ENCODE results near the gene RNF115. TPM values are rescaled to one million over a fixed set of nuclear protein-coding genes. Genes with fewer than 3 reads are reported as not detected.

The RNF115 gene
- polyA plus RNA-seq, 3 donors = 3.5 to 5.4 (median 5.2) TPM

DNA sequence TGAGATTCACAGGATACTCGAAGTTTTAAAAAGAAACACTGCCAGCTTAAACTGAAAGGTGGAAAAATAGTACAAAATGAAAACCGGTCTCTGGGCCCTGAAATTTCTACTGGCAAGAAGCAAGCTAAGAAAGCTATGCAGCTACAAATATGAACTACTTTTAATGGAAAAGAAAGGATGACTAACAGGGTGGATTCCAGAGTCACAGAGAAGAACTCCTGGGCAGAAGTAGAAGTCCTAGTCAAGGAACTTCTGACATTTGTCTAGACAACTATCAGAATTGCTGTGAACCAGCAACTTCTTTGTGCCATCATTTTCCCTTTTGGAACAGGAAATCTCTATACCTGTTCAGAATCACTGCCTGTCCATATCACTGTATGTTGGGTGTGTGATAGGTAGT, 66.5 kb downstream of the RNF115 start:
- H3K9me3 ChIP-seq (replicated peaks in 1 of 2; ENCODE audit: control insufficient read depth in 1 of 2, insufficient read depth in 1 of 2, low read length in 2 of 2) = peaks cover 13 to 18% of the 10 kb centered on the region in 2 donors
- H3K4me3 ChIP-seq (replicated peaks in 1 of 3; ENCODE audit: low read depth in 2 of 3, low read length in 3 of 3) = no peak overlapping the region
- intact Hi-C loops (cut with micrococcal nuclease) = no loop called here
- no peak overlapping the region for H3K27ac ChIP-seq (ENCODE audit: low read depth in 1 of 2, low read length in 2 of 2)
- H3K27me3 ChIP-seq (ENCODE audit: control insufficient read depth in 2 of 2, insufficient read depth in 2 of 2, low read length in 2 of 2) = no peaks in the 10 kb centered on the region
- WGBS (ENCODE audit: insufficient coverage) = 100% methylated on average over 2 of the region's 2 CpGs
- H3K79me2 ChIP-seq (ENCODE audit: insufficient read depth, low read length) = no peaks in the 10 kb centered on the region
- no peak overlapping the region for H3K9ac ChIP-seq (ENCODE audit: insufficient read depth, low read length, poor library complexity, severe bottlenecking)
- no peak overlapping the region for H3K4me2 ChIP-seq (replicated peaks; ENCODE audit: extremely low read depth, low read length, poor library complexity, severe bottlenecking)
- Mint-ChIP-seq H3K9me3 (peaks cover 16 to 20% (median 18%) of the 10 kb centered on the region in 7 donors), H3K27me3 (ENCODE audit: low read depth in 3 of 3) (peaks cover 0 to 2% (median 1%) of the 10 kb centered on the region in 3 donors), H3K36me3 (peaks cover 70 to 80% of the 10 kb centered on the region in 2 donors), H3K4me1 (no peaks in the 10 kb centered on the region), H3K4me3 (no peak overlapping the region), H3K27ac (no peak overlapping the region)
- peaks cover 23 to 77% of the 10 kb centered on the region in 2 donors for H3K36me3 ChIP-seq (replicated peaks in 1 of 2; ENCODE audit: control insufficient read depth in 1 of 2, insufficient read depth in 2 of 2, low read length in 2 of 2)
- H2AFZ ChIP-seq (ENCODE audit: insufficient read depth, low read depth, low read length, poor library complexity, severe bottlenecking) = no peak overlapping the region
- DNase-seq = no peak
- TF ChIP-seq, protein P1, sequence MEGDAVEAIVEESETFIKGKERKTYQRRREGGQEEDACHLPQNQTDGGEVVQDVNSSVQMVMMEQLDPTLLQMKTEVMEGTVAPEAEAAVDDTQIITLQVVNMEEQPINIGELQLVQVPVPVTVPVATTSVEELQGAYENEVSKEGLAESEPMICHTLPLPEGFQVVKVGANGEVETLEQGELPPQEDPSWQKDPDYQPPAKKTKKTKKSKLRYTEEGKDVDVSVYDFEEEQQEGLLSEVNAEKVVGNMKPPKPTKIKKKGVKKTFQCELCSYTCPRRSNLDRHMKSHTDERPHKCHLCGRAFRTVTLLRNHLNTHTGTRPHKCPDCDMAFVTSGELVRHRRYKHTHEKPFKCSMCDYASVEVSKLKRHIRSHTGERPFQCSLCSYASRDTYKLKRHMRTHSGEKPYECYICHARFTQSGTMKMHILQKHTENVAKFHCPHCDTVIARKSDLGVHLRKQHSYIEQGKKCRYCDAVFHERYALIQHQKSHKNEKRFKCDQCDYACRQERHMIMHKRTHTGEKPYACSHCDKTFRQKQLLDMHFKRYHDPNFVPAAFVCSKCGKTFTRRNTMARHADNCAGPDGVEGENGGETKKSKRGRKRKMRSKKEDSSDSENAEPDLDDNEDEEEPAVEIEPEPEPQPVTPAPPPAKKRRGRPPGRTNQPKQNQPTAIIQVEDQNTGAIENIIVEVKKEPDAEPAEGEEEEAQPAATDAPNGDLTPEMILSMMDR (IDR thresholded peaks at IDR 0.05) = no peak
- no peaks in the 10 kb centered on the region for H4K20me1 ChIP-seq (ENCODE audit: insufficient read depth, low read length)
- no peaks in the 10 kb centered on the region for H3K4me1 ChIP-seq (ENCODE audit: control insufficient read depth in 1 of 2, insufficient read depth in 2 of 2, low read length in 2 of 2)

- H3K4me1 ChIP-seq (ENCODE audit: control insufficient read depth in 1 of 2, insufficient read depth in 2 of 2, low read length in 2 of 2) = peaks cover 12 to 13% of the 10 kb centered on the region in 2 donors
- Mint-ChIP-seq H3K4me1 (peaks cover 28% of the 10 kb centered on the region), H3K27me3 (ENCODE audit: low read depth in 3 of 3) (peaks cover 0 to 2% (median 0%) of the 10 kb centered on the region in 3 donors), H3K27ac (peak overlapping the region in 1 of 7 donors; percentile 74), H3K4me3 (no peak overlapping the region), H3K9me3 (no peaks in the 10 kb centered on the region), H3K36me3 (peaks cover 76 to 87% of the 10 kb centered on the region in 2 donors)
- no peak overlapping the region for H3K4me2 ChIP-seq (replicated peaks; ENCODE audit: extremely low read depth, low read length, poor library complexity, severe bottlenecking)
- H3K27ac ChIP-seq (ENCODE audit: low read depth in 1 of 2, low read length in 2 of 2) = no peak overlapping the region
- no peaks in the 10 kb centered on the region for H3K27me3 ChIP-seq (ENCODE audit: control insufficient read depth in 2 of 2, insufficient read depth in 2 of 2, low read length in 2 of 2)
- TF ChIP-seq, protein P1 (IDR thresholded peaks at IDR 0.05) = no peak
- intact Hi-C loops (cut with micrococcal nuclease) = no loop called here
- no peak overlapping the region for H3K9ac ChIP-seq (ENCODE audit: insufficient read depth, low read length, poor library complexity, severe bottlenecking)
- peaks cover 30 to 82% of the 10 kb centered on the region in 2 donors for H3K36me3 ChIP-seq (replicated peaks in 1 of 2; ENCODE audit: control insufficient read depth in 1 of 2, insufficient read depth in 2 of 2, low read length in 2 of 2)
- no peak overlapping the region for H2AFZ ChIP-seq (ENCODE audit: insufficient read depth, low read depth, low read length, poor library complexity, severe bottlenecking)
- no peaks in the 10 kb centered on the region for H4K20me1 ChIP-seq (ENCODE audit: insufficient read depth, low read length)
- DNase-seq = no peak
- H3K4me3 ChIP-seq (replicated peaks in 1 of 3; ENCODE audit: low read depth in 2 of 3, low read length in 3 of 3) = no peak overlapping the region
- no peaks in the 10 kb centered on the region for H3K79me2 ChIP-seq (ENCODE audit: insufficient read depth, low read length)
- H3K9me3 ChIP-seq (replicated peaks in 1 of 2; ENCODE audit: control insufficient read depth in 1 of 2, insufficient read depth in 1 of 2, low read length in 2 of 2) = no peaks in the 10 kb centered on the region
- 100% methylated on average over 3 of the region's 5 CpGs for WGBS (ENCODE audit: insufficient coverage)
Measured at GRCh38 chr1:145751491-145752037, 72.3 kb downstream of the RNF115 start.
